ENCODE results near the gene HGF. TPM values are rescaled to one million over a fixed set of nuclear protein-coding genes. Genes with fewer than 3 reads are reported as not detected.

HGF gene
- total RNA-seq, 4 donors from 2014 or later: 2.6 to 29.4 (median 10.1) TPM

DNA sequence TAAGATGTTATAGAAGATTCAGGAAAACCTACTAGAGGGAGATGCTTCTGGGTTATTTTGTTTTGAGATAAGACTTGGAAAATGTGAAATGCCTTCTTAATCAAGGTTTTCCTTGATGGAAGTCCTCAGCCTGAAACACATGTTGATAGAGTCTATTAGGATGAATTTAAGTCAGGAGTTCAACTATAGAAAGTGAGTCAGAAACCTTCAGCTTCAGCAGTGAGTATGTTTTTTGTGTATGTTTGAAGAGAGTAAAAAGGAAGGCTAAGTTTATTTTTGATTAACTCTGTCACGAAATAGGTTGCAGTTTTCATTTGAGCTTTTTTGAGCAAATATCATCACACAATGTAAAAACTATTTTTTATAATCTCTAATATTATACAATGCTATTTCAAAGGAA is 114.6 kb downstream of the HGF start:
- Histone ChIP-seq H3K27me3 (no peaks in the 10 kb centered on the region), H3K9me3 (no peaks in the 10 kb centered on the region), H3K27ac (no peak overlapping the region), H3K36me3 (no peaks in the 10 kb centered on the region), H3K4me3 (no peak overlapping the region), H3K4me1 (no peaks in the 10 kb centered on the region)
- DNase-seq: no peak
- intact Hi-C loops (cut with DNase I; ENCODE audit: low total_unique reads): no loop called here
- TF ChIP-seq POLR2A (IDR thresholded peaks at IDR 0.05): no peak
- TF ChIP-seq, protein P1, sequence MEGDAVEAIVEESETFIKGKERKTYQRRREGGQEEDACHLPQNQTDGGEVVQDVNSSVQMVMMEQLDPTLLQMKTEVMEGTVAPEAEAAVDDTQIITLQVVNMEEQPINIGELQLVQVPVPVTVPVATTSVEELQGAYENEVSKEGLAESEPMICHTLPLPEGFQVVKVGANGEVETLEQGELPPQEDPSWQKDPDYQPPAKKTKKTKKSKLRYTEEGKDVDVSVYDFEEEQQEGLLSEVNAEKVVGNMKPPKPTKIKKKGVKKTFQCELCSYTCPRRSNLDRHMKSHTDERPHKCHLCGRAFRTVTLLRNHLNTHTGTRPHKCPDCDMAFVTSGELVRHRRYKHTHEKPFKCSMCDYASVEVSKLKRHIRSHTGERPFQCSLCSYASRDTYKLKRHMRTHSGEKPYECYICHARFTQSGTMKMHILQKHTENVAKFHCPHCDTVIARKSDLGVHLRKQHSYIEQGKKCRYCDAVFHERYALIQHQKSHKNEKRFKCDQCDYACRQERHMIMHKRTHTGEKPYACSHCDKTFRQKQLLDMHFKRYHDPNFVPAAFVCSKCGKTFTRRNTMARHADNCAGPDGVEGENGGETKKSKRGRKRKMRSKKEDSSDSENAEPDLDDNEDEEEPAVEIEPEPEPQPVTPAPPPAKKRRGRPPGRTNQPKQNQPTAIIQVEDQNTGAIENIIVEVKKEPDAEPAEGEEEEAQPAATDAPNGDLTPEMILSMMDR (IDR thresholded peaks at IDR 0.05): no peak

DNA sequence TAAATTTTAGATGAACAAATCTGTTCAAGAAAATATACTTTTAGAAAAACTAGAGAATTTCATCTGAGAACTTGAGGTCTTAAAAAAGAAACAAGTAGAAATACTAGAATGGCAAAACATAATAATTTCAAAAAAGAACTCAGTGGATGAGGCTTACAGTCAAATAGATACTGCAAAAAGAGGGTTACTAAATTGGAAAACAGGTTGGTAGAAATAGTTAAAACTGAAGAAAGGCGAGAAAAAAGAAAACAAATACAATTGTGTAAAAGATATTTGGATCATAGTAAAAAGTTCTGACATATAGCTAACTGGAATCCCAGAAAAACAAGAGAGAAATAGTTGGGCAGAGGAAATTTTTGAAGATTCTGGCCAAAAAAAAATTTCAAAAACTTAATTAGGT is 117.6 kb downstream of the HGF start:
- DNase-seq: no peak
- intact Hi-C loops (cut with DNase I; ENCODE audit: low total_unique reads): no loop called here
- TF ChIP-seq, protein P1 (IDR thresholded peaks at IDR 0.05): no peak
- TF ChIP-seq POLR2A (IDR thresholded peaks at IDR 0.05): no peak
- Histone ChIP-seq H3K27me3 (no peaks in the 10 kb centered on the region), H3K4me1 (no peaks in the 10 kb centered on the region), H3K27ac (no peak overlapping the region), H3K9me3 (no peaks in the 10 kb centered on the region), H3K4me3 (no peak overlapping the region), H3K36me3 (no peaks in the 10 kb centered on the region)

All from uterus (tissue), 4 donors.